ENCODE results near the gene FRMD4B.

FRMD4B gene

GRCh38 chr3:69364354-69364753, 21.5 kb downstream of the FRMD4B start:
- DNase-seq (ENCODE audit: low read depth), result no peak

GRCh38 chr3:69360690-69361089, 25.2 kb downstream of the FRMD4B start:
- DNase-seq (ENCODE audit: low read depth), result no peak

- no peak for DNase-seq (ENCODE audit: low read depth)
These were observed 26.0 kb downstream of the FRMD4B start for GRCh38 chr3:69359916-69360315.

- no peak for DNase-seq (ENCODE audit: low read depth)
These were observed 26.5 kb downstream of the FRMD4B start for GRCh38 chr3:69359339-69359893.

- DNase-seq (ENCODE audit: low read depth), result no peak
These were observed 28.7 kb downstream of the FRMD4B start for GRCh38 chr3:69357196-69357595.

GRCh38 chr3:69354948-69355347, 30.9 kb downstream of the FRMD4B start:
- no peak for DNase-seq (ENCODE audit: low read depth)

GRCh38 chr3:69353503-69353902, 32.4 kb downstream of the FRMD4B start:
- no peak for DNase-seq (ENCODE audit: low read depth)

GRCh38 chr3:69353088-69353478, 32.8 kb downstream of the FRMD4B start:
- DNase-seq (ENCODE audit: low read depth), result no peak

GRCh38 chr3:69352305-69353087, 33.4 kb downstream of the FRMD4B start:
- DNase-seq (ENCODE audit: low read depth), result no peak

- no peak for DNase-seq (ENCODE audit: low read depth)
These were observed 42.0 kb downstream of the FRMD4B start for GRCh38 chr3:69343875-69344274.

- no peak for DNase-seq (ENCODE audit: low read depth)
These were observed 43.8 kb downstream of the FRMD4B start for GRCh38 chr3:69342074-69342473.

- no peak for DNase-seq (ENCODE audit: low read depth)
These were observed 46.1 kb downstream of the FRMD4B start for GRCh38 chr3:69339760-69340159.

GRCh38 chr3:69338911-69339310, 47.0 kb downstream of the FRMD4B start:
- DNase-seq (ENCODE audit: low read depth), result no peak

GRCh38 chr3:69332934-69333333, 53.0 kb downstream of the FRMD4B start:
- DNase-seq (ENCODE audit: low read depth), result no peak

- no peak for DNase-seq (ENCODE audit: low read depth)
These were observed 54.9 kb downstream of the FRMD4B start for GRCh38 chr3:69330891-69331400.

GRCh38 chr3:69329892-69330291, 56.0 kb downstream of the FRMD4B start:
- no peak for DNase-seq (ENCODE audit: low read depth)

GRCh38 chr3:69328963-69329302, 57.0 kb downstream of the FRMD4B start:
- DNase-seq (ENCODE audit: low read depth), result no peak

- no peak for DNase-seq (ENCODE audit: low read depth)
These were observed 57.6 kb downstream of the FRMD4B start for GRCh38 chr3:69328103-69328962.

- peak; percentile 30 for DNase-seq (ENCODE audit: low read depth)
These were observed 59.0 kb downstream of the FRMD4B start for GRCh38 chr3:69326855-69327300.

- DNase-seq (ENCODE audit: low read depth), result no peak
These were observed 60.7 kb downstream of the FRMD4B start for GRCh38 chr3:69325151-69325550.

- DNase-seq (ENCODE audit: low read depth), result no peak
These were observed 61.4 kb downstream of the FRMD4B start for GRCh38 chr3:69324362-69325025.

- DNase-seq (ENCODE audit: low read depth), result no peak
These were observed 61.9 kb downstream of the FRMD4B start for GRCh38 chr3:69323941-69324340.
